Measurements from ENCODE around the gene KRTAP4-11. TPM values are rescaled to one million over a fixed set of nuclear protein-coding genes. Genes with fewer than 3 reads are reported as not detected.

KRTAP4-11 gene
- total and polyA plus RNA-seq, 10 of the 15 experiments (the other 5 are each of a cell fraction or from before 2014, with no cell fraction given), result not detected

- H2AFZ ChIP-seq (ENCODE audit: control insufficient read depth, low read depth, low read length), result no peak overlapping the region
- no peak overlapping the region for H3K9ac ChIP-seq (ENCODE audit: control insufficient read depth, insufficient read depth, low read length)
- no TSS peak for BruUV-seq (replicated peaks)
- intact Hi-C loops (cut with micrococcal nuclease; ENCODE audit: unreplicated experiment) (no loop called here), in situ Hi-C loops (cut with MboI) (no loop called here)
- ATAC-seq (no peak), DNase-seq (ENCODE audit: low read depth, low spot score) (no peak), FAIRE-seq (no peak)
- no peaks in the 10 kb centered on the region for H3K36me3 ChIP-seq (ENCODE audit: control insufficient read depth in 2 of 2, insufficient read depth in 2 of 2, low read length in 1 of 2)
- CTCF ChIA-PET, result interaction anchor here (0.6 kb wide), 1 partner anchor 316 kb away, joined by 5 read pairs; no protein-coding TSS in a partner anchor
- POLR2A ChIA-PET, result no interaction called here
- WGBS (ENCODE audit: insufficient coverage, insufficient replicate concordance, low lambda C conversion rate, missing lambda C conversion rate), result 2% methylated on average over 5 of the region's 5 CpGs
- H3K4me1 ChIP-seq (ENCODE audit: control insufficient read depth, insufficient read depth, low read length), result no peaks in the 10 kb centered on the region
- H4K20me1 ChIP-seq (ENCODE audit: control insufficient read depth, insufficient read depth), result no peaks in the 10 kb centered on the region
- no peak overlapping the region for H3K4me2 ChIP-seq (ENCODE audit: control insufficient read depth, insufficient read depth)
- RAD21 ChIA-PET (ENCODE audit: unreplicated experiment), result no interaction called here
- H3K79me2 ChIP-seq (ENCODE audit: control insufficient read depth, insufficient read depth, low read length), result no peaks in the 10 kb centered on the region
- no peaks in the 10 kb centered on the region for H3K27me3 ChIP-seq (replicated peaks in 1 of 2; ENCODE audit: control insufficient read depth in 2 of 2, insufficient read depth in 2 of 2, low read length in 1 of 2)
- TF ChIP-seq CHD1 (IDR thresholded peaks at IDR 0.05; ENCODE audit: low read depth, low read length), result no peak
- 0 out of 2 replicates have a peak, but pooled peaks have one; percentile 6 for TF ChIP-seq SPI1 (IDR thresholded peaks at IDR 0.05; ENCODE audit: borderline replicate concordance, insufficient read depth, low read depth, low read length)
- no peak for TF ChIP-seq IRF3 (IDR thresholded peaks at IDR 0.05)
- TF ChIP-seq RELA (IDR thresholded peaks at IDR 0.05; ENCODE audit: borderline replicate concordance, partially characterized antibody), result no peak
- TF ChIP-seq ATF2 (IDR thresholded peaks at IDR 0.05; ENCODE audit: low read length), result no peak
- no peak for TF ChIP-seq PRDM15 (CRISPR knock-in tag; IDR thresholded peaks at IDR 0.05)
- TF ChIP-seq MLLT1 (IDR thresholded peaks at IDR 0.05), result no peak
- no peak for TF ChIP-seq IKZF2 (IDR thresholded peaks at IDR 0.05)
- no peak for TF ChIP-seq ZNF592 (IDR thresholded peaks at IDR 0.05)
- no peak overlapping the region for H3K4me3 ChIP-seq
- H3K27ac ChIP-seq (ENCODE audit: control insufficient read depth, insufficient read depth), result no peak overlapping the region
- H3K9me3 ChIP-seq (replicated peaks; ENCODE audit: control insufficient read depth, insufficient read depth, low read length), result no peaks in the 10 kb centered on the region
- SMC1A ChIA-PET (ENCODE audit: uncharacterized antibody, unreplicated experiment), result no interaction called here
Observed at GRCh38 chr17:41116297-41116696, 1.9 kb downstream of the KRTAP4-11 start.
